CD4-positive, alpha-beta T cell treated with Interleukin-17A for 4 hours (primary cell): Measurements from ENCODE around the gene TMPRSS13.
"Not testable (repeated sequence)": the region's sequence is repeated elsewhere in the genome, so short reads cannot be mapped to it uniquely, and the experiment has no call there.

Experiments used
- DNase-seq: peaks from one replicate; pipeline ENCODE4 v3.0.0-alpha.2; 2020; ENCODE audit warnings: mixed read lengths

TMPRSS13 gene

GRCh38 chr11:117929142-117929915 is at the start of gene TMPRSS13:
Gene TMPRSS13 (minus strand): TSS chr11:117929402. CDS start chr11:117929307, 95 bp downstream.
- DNase-seq: no peak

DNA sequence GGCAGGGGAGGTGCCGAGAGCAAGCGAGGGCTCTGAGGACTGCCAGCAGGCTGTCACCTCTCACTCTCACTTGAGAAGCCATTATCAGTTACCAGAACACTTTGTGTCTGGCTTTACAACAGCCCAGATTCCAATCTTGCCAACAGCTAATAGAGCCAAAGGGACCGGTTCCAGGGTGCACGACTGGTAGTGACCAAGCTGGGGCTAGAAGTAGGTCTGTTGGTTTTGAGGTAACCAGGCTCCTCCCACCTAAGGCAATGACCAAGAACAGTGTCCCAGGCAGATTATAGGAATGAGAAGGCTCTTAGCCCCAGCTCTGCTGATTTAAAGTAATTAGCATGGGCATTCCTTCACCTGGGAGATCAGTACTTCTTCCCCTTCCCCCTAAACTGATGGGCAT is 49.8 kb upstream of the TMPRSS13 start:
- DNase-seq: no peak

DNA sequence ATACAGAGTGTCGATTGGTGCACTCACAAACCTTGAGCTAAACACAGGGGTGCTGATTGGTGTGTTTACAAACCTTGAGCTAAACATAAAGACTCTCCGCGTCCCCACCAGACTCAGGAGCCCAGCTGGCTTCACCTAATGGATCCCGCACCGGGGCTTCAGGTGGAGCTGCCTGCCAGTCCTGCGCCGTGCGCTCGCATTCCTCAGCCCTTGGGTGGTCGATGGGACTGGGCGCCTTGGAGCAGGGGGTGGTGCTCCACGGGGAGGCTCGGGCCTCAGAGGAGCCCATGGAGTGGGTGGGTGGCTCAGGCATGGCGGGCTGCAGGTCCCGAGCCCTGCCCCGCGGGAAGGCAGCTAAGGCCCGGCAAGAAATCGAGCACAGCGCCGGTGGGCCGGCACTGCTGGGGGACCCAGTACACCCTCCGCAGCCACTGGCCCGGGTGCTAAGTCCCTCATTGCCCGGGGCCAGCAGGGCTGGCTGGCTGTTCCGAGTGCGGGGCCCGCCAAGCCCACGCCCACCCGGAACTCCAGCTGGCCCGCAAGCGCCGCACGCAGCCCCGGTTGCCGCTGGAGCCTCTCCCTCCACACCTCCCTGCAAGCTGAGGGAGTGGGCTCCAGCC is 49.2 kb upstream of the TMPRSS13 start:
- DNase-seq: not testable (repeated sequence)

DNA sequence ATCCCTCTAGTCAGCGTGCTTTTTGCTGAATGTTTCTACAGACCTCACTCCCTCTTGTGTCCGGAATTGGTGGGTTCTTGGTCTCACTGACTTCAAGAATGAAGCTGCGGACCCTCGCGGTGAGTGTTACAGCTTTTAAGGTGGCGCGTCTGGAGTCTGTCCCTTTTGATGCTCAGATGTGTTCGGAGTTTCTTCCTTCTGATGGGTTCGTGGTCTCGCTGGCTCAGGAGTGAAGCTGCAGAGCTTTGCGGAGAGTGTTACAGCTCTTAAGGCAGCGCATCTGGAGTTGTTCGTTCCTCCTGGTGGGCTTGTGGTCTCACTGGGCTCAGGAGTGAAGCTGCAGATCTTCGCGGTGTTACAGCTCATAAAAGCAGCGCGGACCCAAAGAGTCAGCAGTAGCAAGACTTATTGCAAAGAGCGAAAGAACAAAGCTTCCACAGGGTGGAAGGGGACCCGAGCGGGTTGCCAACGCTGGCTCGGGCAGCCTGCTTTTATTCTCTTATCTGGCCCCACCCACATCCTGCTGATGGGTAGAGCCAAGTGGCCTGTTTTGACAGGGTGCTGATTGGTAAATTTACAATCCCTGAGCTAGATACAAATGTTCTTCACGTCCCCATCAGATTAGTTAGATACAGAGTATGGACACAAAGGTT is 48.5 kb upstream of the TMPRSS13 start:
- DNase-seq: not testable (repeated sequence)

GRCh38 chr11:117977029-117977428 is 47.8 kb upstream of the TMPRSS13 start:
- no peak for DNase-seq

- DNase-seq: no peak
Observed at GRCh38 chr11:117976445-117976844, 47.2 kb upstream of the TMPRSS13 start.

DNA sequence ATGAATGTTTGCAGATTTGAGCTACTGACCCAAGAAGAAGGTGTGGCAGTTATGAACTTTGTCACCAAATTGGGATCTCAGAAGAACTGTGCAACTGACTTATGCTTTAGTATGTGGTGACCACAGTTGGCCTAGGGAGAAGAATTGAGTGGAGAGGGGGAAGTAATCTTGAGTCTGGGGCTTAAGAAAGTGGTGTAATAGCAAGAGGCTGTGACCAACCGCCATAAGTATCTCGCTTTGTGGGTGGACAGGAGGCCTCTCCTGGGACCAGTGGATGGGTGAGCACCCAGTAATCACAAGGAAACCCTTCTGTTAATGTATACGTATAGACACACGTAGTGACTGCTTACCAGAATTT is 44.3 kb upstream of the TMPRSS13 start:
- DNase-seq: no peak

DNA sequence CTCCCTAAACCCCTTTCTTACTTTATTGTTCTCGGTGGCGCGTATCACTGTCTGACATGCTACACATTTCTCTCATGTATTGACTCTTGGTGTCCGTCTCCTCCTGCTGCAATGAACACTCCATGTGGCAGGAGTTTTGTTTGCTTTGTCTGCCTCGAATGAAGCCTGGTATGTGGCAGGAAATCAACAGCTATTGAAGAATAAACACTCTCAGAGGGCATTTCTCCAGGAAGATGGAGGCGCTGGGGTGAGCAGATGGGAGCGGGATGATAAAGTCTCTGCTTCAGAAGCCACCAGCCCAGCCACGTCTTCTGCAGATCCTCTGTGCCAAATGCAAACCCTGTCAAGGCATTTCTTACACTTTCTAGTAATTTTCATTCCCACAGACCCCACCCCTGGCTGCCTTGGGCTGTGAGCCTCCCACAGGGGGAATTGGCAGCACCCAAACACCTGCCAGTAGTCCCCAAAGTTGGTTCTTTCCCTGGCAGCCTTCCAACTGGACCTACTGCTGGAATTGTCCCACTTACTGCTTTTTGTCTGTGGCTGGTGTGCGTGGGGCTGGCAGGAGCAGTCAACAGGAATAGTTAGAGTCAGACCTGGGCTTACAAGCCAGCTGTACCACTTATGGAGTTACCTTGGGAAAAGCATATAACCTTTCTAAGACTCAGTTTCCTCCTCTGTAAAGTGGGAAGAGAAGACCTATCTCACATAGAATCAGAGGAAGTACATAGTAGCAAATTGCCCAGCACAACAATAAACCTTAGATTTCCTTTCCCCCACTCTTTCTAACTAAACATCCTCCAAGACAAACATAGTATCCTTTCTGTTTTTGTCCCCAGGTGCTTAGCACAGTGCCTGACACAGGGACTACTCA is 43.7 kb upstream of the TMPRSS13 start:
- no peak for DNase-seq

GRCh38 chr11:117972044-117972443 is 42.8 kb upstream of the TMPRSS13 start:
- DNase-seq: no peak

DNA sequence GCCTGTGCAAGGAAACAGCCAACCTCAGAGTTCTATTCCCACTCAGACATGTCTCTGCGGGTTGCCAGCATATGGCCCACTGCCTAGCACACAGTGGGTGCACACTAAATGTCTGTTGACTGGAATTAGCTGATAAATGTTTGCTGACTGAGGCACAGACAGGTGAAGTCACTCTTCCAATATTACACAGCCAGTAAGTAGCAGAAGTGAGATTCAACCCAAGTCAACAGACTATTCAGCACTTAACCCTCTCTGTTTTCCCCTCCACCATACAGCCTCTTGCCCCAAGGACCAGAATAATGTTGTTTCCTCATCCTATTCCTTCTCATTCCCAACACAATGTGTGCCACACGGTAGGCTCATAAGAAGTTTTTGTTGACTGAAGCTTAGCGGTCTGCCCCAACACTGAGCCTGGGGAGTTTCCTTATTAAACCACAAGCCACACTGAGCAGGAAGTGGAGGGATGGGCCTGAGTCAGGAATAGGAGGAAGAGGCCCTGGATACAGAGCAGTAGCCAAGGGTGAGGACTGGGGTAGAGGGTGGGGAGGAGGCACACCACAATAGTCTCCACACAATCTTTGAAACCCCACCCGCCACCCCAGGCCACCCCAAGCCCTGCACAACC is 41.3 kb upstream of the TMPRSS13 start:
- DNase-seq: peak; percentile 51

DNA sequence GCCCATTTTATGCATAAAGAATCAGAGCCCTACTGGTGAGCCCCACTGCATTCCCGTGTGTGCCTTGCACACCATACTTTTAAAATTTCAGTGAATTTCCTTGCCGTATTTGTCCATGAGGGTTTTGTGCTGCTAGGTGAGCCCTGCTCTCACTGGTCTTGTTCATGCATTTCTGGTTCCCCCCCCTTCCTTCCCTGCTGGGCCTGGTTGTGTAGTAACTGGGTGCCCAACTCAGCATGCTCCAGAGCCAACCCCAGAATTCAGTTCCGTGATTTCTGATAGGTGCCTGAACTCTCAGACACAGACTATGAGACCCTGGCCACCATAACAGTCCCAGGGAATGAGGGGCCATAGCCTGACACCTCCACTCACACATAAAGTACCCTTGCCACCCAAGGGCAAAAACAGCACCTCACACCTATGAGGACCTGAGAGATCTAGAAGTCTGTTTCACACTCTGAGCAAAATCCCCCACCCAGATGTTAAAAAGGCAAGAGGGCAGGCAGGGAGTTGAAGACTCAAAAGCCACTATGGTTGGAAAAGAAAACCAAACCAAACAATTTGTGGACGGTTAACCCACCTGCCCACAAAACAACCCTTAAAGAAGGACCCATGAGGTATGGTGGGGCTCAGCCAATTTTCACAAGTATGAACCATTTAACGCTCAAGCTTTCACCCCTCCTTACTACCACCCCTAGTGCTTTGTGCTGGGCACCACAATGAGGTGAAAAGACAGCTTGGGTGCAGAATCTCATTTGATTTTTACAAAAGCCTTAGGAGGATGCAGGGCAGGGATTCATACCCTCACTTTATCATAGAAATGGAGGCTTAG is 40.2 kb upstream of the TMPRSS13 start:
- no peak for DNase-seq

DNA sequence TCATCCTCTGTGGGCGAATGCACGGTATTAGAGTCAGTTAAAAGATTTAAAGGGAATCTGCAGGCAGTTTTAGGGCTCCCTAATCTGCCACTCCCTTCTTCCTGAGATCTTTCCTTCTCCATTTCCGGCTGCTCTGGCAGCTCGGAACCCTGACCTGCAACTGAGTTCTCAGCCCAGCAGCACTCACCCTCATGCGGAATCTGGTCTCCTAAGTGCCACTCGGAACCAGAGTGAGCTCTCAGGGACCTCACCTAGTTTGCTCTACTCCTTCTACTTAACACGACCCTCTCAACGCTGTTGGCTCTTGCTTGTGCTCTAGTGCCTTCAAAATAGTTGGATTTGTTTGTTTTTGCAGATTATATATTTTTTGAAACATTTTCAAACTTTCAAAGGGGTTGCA is 37.7 kb upstream of the TMPRSS13 start:
- no peak for DNase-seq

- DNase-seq: no peak
Observed at GRCh38 chr11:117962826-117963225, 33.6 kb upstream of the TMPRSS13 start.

DNA sequence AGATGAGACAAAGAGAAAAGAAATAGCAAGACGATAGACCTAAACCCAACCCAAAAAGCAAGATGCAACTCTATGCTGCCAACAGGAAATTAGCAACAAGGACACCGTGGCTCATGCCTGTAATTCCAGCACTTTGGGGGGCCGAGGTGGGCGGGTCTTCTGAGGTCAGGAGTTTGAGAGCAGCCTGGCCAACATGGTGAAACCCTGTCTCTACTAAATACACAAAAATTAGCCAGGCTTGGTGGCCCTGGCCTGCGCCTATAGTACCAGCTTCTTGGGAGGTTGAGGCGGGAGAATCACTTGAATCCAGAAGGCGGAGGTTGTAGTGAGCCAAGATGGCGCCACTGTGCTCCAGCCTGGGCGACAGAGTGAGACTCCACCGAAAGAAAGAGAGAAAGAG is 32.7 kb upstream of the TMPRSS13 start:
- DNase-seq: no peak

DNA sequence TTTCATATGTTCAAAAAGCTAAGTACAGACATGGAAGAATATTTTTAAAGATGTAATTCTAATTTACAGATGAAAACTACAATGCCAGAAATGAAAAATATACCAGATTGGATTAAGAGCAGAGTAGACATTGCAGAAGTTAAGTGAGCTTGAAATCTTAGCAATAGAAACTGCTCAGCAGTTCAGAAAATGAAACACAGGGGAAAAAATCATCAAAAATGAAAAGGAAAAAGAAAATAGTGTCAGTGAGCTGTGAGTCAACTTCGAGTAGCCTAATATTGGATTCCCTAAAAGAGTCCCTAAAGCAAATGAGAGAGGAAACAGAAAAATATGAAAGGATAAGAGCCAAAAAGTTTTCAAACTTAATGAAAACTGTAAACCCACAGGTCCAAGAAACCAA is 31.2 kb upstream of the TMPRSS13 start:
- no peak for DNase-seq

DNA sequence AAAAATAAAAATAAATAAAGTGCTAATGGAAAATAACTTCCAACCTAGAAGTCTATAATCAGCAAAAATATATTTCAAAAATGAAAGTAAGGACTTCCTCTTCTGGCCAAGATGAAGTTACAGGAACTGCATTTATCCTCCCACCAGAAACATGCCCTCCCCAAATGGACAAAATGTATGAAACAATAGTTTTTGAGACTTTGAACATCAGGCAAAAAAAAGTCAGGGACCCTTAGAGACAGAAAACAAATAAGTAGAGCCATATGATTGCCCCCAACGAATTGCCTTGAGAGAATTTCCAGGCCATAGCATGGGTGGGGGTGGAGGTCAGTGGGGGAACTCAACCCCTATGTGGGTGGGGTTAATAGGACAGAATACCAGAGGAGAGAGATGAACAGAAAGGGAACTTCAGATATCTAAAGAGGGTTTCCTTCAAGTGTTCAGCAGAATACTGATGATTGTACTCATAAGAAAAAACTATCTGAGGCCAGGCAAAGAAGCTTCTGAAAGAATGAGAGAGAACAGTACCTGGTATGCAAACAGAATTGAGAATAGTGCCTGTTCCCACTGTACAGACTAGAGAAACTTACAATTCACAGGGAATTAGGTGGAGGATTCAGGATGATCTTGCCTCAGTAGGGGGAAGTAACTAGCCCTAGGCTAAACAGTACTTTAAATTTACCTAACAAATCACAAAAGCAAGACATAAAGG is 30.4 kb upstream of the TMPRSS13 start:
- no peak for DNase-seq

GRCh38 chr11:117958949-117959348 is 29.7 kb upstream of the TMPRSS13 start:
- no peak for DNase-seq

GRCh38 chr11:117953024-117953671 is 23.9 kb upstream of the TMPRSS13 start:
- peak; percentile 57 for DNase-seq

- peak; percentile 74 for DNase-seq
Observed at GRCh38 chr11:117950993-117951961, 22.1 kb upstream of the TMPRSS13 start.
